Kidney epithelial cell (primary cell): Measurements from ENCODE around the gene FOXP1. TPM values are rescaled to one million over a fixed set of nuclear protein-coding genes. Genes with fewer than 3 reads are reported as not detected.

Source experiments
- DNase-seq: peaks from one replicate; pipeline ENCODE4 v3.0.0-alpha.2; 2010; ENCODE audit warnings: low read depth
- H3K27me3 ChIP-seq: 2 replicates; pipeline ENCODE4 v1.6.0; 2011; ENCODE audit warnings: low read length; ENCODE audit not compliant: control insufficient read depth, insufficient read depth
- H3K36me3 ChIP-seq: 2 replicates; pipeline ENCODE4 v1.5.1; 2011; ENCODE audit warnings: low read length; ENCODE audit not compliant: control insufficient read depth, insufficient read depth
- H3K4me3 ChIP-seq: 2 replicates; pipeline ENCODE4 v1.5.1; 2011; ENCODE audit warnings: low read depth, mild to moderate bottlenecking, control low read depth, low read length
- CTCF ChIP-seq: IDR thresholded peaks from 2 replicates; pipeline ENCODE4 v1.5.1; 2011; ENCODE audit warnings: mild to moderate bottlenecking, moderate library complexity, low read length, control low read depth, inconsistent platforms; ENCODE audit not compliant: insufficient read depth, poor library complexity, severe bottlenecking
- total RNA-seq: library from RNA; depleted of rRNA; stranded (reverse); fragments of >200 nt; gene quantifications from 2 replicates; pipeline ENCODE4 v1.2.3, GENCODE V29; 2015

The FOXP1 gene
- total RNA-seq, 1 donor from 2014 or later: 75.0 TPM

GRCh38 chr3:71127052-71127831 lies 456.3 kb downstream of the FOXP1 start:
- TF ChIP-seq CTCF: no peak
- Histone ChIP-seq H3K27me3 (no peaks in the 10 kb centered on the region), H3K4me3 (no peak overlapping the region), H3K36me3 (no peaks in the 10 kb centered on the region)
- no peak for DNase-seq

GRCh38 chr3:71125738-71126137 lies 457.8 kb downstream of the FOXP1 start:
- H3K36me3 ChIP-seq: no peaks in the 10 kb centered on the region
- no peaks in the 10 kb centered on the region for H3K27me3 ChIP-seq
- H3K4me3 ChIP-seq: no peak overlapping the region
- TF ChIP-seq CTCF: no peak
- DNase-seq: no peak

- DNase-seq: no peak
- Histone ChIP-seq H3K4me3 (no peak overlapping the region), H3K36me3 (no peaks in the 10 kb centered on the region), H3K27me3 (no peaks in the 10 kb centered on the region)
- no peak for TF ChIP-seq CTCF
Measured at GRCh38 chr3:71124048-71124447, 459.5 kb downstream of the FOXP1 start.

GRCh38 chr3:71122641-71123040 lies 460.9 kb downstream of the FOXP1 start:
- no peak overlapping the region for H3K4me3 ChIP-seq
- H3K27me3 ChIP-seq: no peaks in the 10 kb centered on the region
- no peak for TF ChIP-seq CTCF
- H3K36me3 ChIP-seq: no peaks in the 10 kb centered on the region
- DNase-seq: no peak

GRCh38 chr3:71121429-71122167 lies 461.9 kb downstream of the FOXP1 start:
- DNase-seq: no peak
- Histone ChIP-seq H3K4me3 (no peak overlapping the region), H3K27me3 (no peaks in the 10 kb centered on the region), H3K36me3 (no peaks in the 10 kb centered on the region)
- TF ChIP-seq CTCF: no peak
